Measurements from ENCODE around the gene POLR2I. TPM values are rescaled to one million over a fixed set of nuclear protein-coding genes. Genes with fewer than 3 reads are reported as not detected.

The POLR2I gene
- total and polyA plus RNA-seq, 2 of the 13 experiments (the other 11 are each of a cell fraction or from before 2014, with no cell fraction given): 40.5 to 104 TPM

- TF ChIP-seq GMEB1 (CRISPR knock-in tag; IDR thresholded peaks at IDR 0.05; ENCODE audit: borderline replicate concordance): no peak
- peak; percentile 3; the same call in 1 of the 2 replicates for TF ChIP-seq HNF4G (IDR thresholded peaks at IDR 0.05; ENCODE audit: borderline replicate concordance, low read depth, low read length)
- TF ChIP-seq HNF4G (CRISPR knock-in tag; IDR thresholded peaks at IDR 0.05; ENCODE audit: borderline replicate concordance, low read depth): no peak
- peak; percentile 55; the same call in 1 of the 2 replicates for TF ChIP-seq ZNF543 (CRISPR knock-in tag; IDR thresholded peaks at IDR 0.05)
- TF ChIP-seq THYN1 (CRISPR knock-in tag; IDR thresholded peaks at IDR 0.05; ENCODE audit: borderline replicate concordance, low read depth): no peak
- 0 out of 2 replicates have a peak, but pooled peaks have one; percentile 29 for TF ChIP-seq ZNF317 (CRISPR knock-in tag; IDR thresholded peaks at IDR 0.05)
- peak; percentile 28; the same call in 1 of the 2 replicates for TF ChIP-seq ZZZ3 (CRISPR knock-in tag; IDR thresholded peaks at IDR 0.05; ENCODE audit: borderline replicate concordance)
- no peak for TF ChIP-seq THAP11 (CRISPR knock-in tag; IDR thresholded peaks at IDR 0.05)
- peak; percentile 18; the same call in 1 of the 2 replicates for TF ChIP-seq ZBTB2 (CRISPR knock-in tag; IDR thresholded peaks at IDR 0.05; ENCODE audit: low read depth)
- TF ChIP-seq PAWR (CRISPR knock-in tag; IDR thresholded peaks at IDR 0.05; ENCODE audit: borderline replicate concordance): no peak
- 0 out of 2 replicates have a peak, but pooled peaks have one; percentile 17 for TF ChIP-seq ZXDC (CRISPR knock-in tag; IDR thresholded peaks at IDR 0.05)
- TF ChIP-seq ZBTB25 (CRISPR knock-in tag; IDR thresholded peaks at IDR 0.05): peak; percentile 6; the same call in 1 of the 2 replicates
- peak; percentile 46; the same call in 1 of the 2 replicates for TF ChIP-seq GZF1 (CRISPR knock-in tag; IDR thresholded peaks at IDR 0.05)
- peak; percentile 70 for TF ChIP-seq YY1 (IDR thresholded peaks at IDR 0.05; ENCODE audit: insufficient read depth, insufficient replicate concordance, low read depth, low read length)
- TF ChIP-seq ZNF788 (CRISPR knock-in tag; IDR thresholded peaks at IDR 0.05; ENCODE audit: borderline replicate concordance): 0 out of 2 replicates have a peak, but pooled peaks have one; percentile 17
- TF ChIP-seq, protein P1, sequence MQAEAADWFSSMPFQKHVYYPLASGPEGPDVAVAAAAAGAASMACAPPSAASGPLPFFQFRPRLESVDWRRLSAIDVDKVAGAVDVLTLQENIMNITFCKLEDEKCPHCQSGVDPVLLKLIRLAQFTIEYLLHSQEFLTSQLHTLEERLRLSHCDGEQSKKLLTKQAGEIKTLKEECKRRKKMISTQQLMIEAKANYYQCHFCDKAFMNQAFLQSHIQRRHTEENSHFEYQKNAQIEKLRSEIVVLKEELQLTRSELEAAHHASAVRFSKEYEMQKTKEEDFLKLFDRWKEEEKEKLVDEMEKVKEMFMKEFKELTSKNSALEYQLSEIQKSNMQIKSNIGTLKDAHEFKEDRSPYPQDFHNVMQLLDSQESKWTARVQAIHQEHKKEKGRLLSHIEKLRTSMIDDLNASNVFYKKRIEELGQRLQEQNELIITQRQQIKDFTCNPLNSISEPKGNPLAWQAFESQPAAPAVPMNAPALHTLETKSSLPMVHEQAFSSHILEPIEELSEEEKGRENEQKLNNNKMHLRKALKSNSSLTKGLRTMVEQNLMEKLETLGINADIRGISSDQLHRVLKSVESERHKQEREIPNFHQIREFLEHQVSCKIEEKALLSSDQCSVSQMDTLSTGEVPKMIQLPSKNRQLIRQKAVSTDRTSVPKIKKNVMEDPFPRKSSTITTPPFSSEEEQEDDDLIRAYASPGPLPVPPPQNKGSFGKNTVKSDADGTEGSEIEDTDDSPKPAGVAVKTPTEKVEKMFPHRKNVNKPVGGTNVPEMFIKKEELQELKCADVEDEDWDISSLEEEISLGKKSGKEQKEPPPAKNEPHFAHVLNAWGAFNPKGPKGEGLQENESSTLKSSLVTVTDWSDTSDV (CRISPR knock-in tag; IDR thresholded peaks at IDR 0.05): 0 out of 2 replicates have a peak, but pooled peaks have one; percentile 56
Observed at GRCh38 chr19:36115453-36116343, 1.0 kb upstream of the POLR2I start, which contains the start of gene TBCB (continued).
